H9 (cell line): ENCODE results near the gene BCORL1. TPM values are rescaled to one million over a fixed set of nuclear protein-coding genes. Genes with fewer than 3 reads are reported as not detected.

Source experiments
- DNase-seq: peaks from one replicate; pipeline ENCODE4 v3.0.0-alpha.2; 2017
- H2AFZ ChIP-seq: one replicate; pipeline ENCODE4 v1.6.1; 2013; ENCODE audit warnings: mild to moderate bottlenecking, low read length, control low read depth, moderate library complexity
- H2AK5ac ChIP-seq: 2 replicates; pipeline ENCODE4 v1.6.1; 2013; ENCODE audit warnings: low read length, control low read depth, mixed read lengths; ENCODE audit not compliant: insufficient read length
- H2BK120ac ChIP-seq: one replicate; pipeline ENCODE4 v1.6.1; 2013; ENCODE audit warnings: low read depth, mild to moderate bottlenecking, low read length, control low read depth, inconsistent platforms; ENCODE audit not compliant: poor library complexity, severe bottlenecking
- H2BK12ac ChIP-seq: 2 replicates; pipeline ENCODE4 v1.6.1; 2013; ENCODE audit warnings: low read length, control low read depth, mixed read lengths, low read depth; ENCODE audit not compliant: insufficient read length
- H2BK15ac ChIP-seq: 2 replicates; pipeline ENCODE4 v1.6.1; 2013; ENCODE audit warnings: low read depth, low read length, control low read depth
- H2BK20ac ChIP-seq: one replicate; pipeline ENCODE4 v1.6.1; 2013; ENCODE audit warnings: low read depth, mild to moderate bottlenecking, low read length, control low read depth, inconsistent platforms; ENCODE audit not compliant: poor library complexity, severe bottlenecking
- H2BK5ac ChIP-seq: 2 replicates; pipeline ENCODE4 v1.6.1; 2013; ENCODE audit warnings: low read length, control low read depth, mixed read lengths; ENCODE audit not compliant: insufficient read length
- H3K14ac ChIP-seq: 2 replicates; pipeline ENCODE4 v1.6.1; 2013; ENCODE audit warnings: low read length, control low read depth; ENCODE audit not compliant: insufficient read depth
- H3K18ac ChIP-seq: 2 replicates; pipeline ENCODE4 v1.6.1; 2013; ENCODE audit warnings: low read depth, mild to moderate bottlenecking, mixed read lengths, low read length, control low read depth; ENCODE audit not compliant: insufficient read length
- H3K23ac ChIP-seq: 2 replicates; pipeline ENCODE4 v1.6.1; 2013; ENCODE audit warnings: low read length, control low read depth, mixed read lengths, low read depth; ENCODE audit not compliant: insufficient read length
- H3K23me2 ChIP-seq: 2 replicates; pipeline ENCODE4 v1.6.1; 2013; ENCODE audit warnings: low read depth, mild to moderate bottlenecking, mixed read lengths, low read length, control low read depth; ENCODE audit not compliant: insufficient read length, poor library complexity, severe bottlenecking
- H3K27ac ChIP-seq: 2 replicates; pipeline ENCODE4 v1.5.1; 2013; ENCODE audit warnings: low read length, control low read depth, mixed read lengths, low read depth; ENCODE audit not compliant: insufficient read length
- H3K27me3 ChIP-seq: 2 replicates; pipeline ENCODE4 v1.6.1; 2013; ENCODE audit warnings: low read length, control low read depth, inconsistent platforms; ENCODE audit not compliant: insufficient read depth
- H3K4ac ChIP-seq: 2 replicates; pipeline ENCODE4 v1.6.1; 2013; ENCODE audit warnings: low read depth, mild to moderate bottlenecking, control low read depth, inconsistent platforms, low read length, moderate library complexity
- H3K4me1 ChIP-seq: 2 replicates; pipeline ENCODE4 v1.6.1; 2013; ENCODE audit warnings: low read length, control low read depth, inconsistent platforms; ENCODE audit not compliant: insufficient read depth
- H3K4me2 ChIP-seq: 2 replicates; pipeline ENCODE4 v1.6.1; 2013; ENCODE audit warnings: low read length, control low read depth, mixed read lengths; ENCODE audit not compliant: insufficient read length, insufficient read depth
- H3K56ac ChIP-seq: 2 replicates; pipeline ENCODE4 v1.6.1; 2013; ENCODE audit warnings: low read depth, mild to moderate bottlenecking, mixed read lengths, low read length, control low read depth; ENCODE audit not compliant: insufficient read length
- H3K79me1 ChIP-seq: 2 replicates; pipeline ENCODE4 v1.6.1; 2013; ENCODE audit warnings: low read depth, mild to moderate bottlenecking, moderate library complexity, low read length, control low read depth, inconsistent platforms; ENCODE audit not compliant: insufficient read depth, poor library complexity, severe bottlenecking
- H3K79me2 ChIP-seq: 2 replicates; pipeline ENCODE4 v1.6.1; 2013; ENCODE audit warnings: low read length, control low read depth, inconsistent platforms; ENCODE audit not compliant: insufficient read depth
- H3K9ac ChIP-seq: 2 replicates; pipeline ENCODE4 v1.6.1; 2013; ENCODE audit warnings: low read length, control low read depth, mixed read lengths; ENCODE audit not compliant: insufficient read length; ENCODE audit errors: extremely low read depth
- H3K9me3 ChIP-seq: one replicate; pipeline ENCODE4 v1.6.1; 2013; ENCODE audit warnings: low read depth, low read length, inconsistent platforms; ENCODE audit not compliant: control insufficient read depth
- H3T11ph ChIP-seq: one replicate; pipeline ENCODE4 v1.6.1; 2013; ENCODE audit warnings: mild to moderate bottlenecking, low read length, control low read depth, inconsistent platforms
- H4K20me1 ChIP-seq: one replicate; pipeline ENCODE4 v1.6.1; 2013; ENCODE audit not compliant: control insufficient read depth, insufficient read length, insufficient read depth
- H4K5ac ChIP-seq: 2 replicates; pipeline ENCODE4 v1.6.1; 2013; ENCODE audit warnings: low read depth, mild to moderate bottlenecking, mixed read lengths, low read length, control low read depth; ENCODE audit not compliant: insufficient read length
- H4K8ac ChIP-seq: replicated peaks from 2 replicates; pipeline ENCODE4 v1.6.1; 2013; ENCODE audit warnings: low read length, control low read depth, mixed read lengths, low read depth; ENCODE audit not compliant: insufficient read length
- H4K91ac ChIP-seq: 2 replicates; pipeline ENCODE4 v1.6.1; 2013; ENCODE audit warnings: low read depth, mild to moderate bottlenecking, moderate library complexity, mixed read lengths, low read length, control low read depth; ENCODE audit not compliant: insufficient read length
- H3K27ac Mint-ChIP-seq, 3 experiments: 2 replicates in 2 of 3; 3 replicates in 1 of 3; pipeline ENCODE4 v1.8.0; 2020 to 2021; ENCODE audit warnings: mixed read lengths in 3 of 3, mild to moderate bottlenecking in 1 of 3, moderate library complexity in 1 of 3
- H3K27me3 Mint-ChIP-seq: 2 replicates; pipeline ENCODE4 v1.8.0; 2021; ENCODE audit warnings: low read depth, mild to moderate bottlenecking, moderate library complexity, mixed read lengths
- H3K36me3 Mint-ChIP-seq, 3 experiments: 2 replicates in 2 of 3; 3 replicates in 1 of 3; pipeline ENCODE4 v1.8.0; 2020 to 2021; ENCODE audit warnings: low read depth in 3 of 3, mixed read lengths in 3 of 3; ENCODE audit not compliant: insufficient read depth in 1 of 3
- H3K4me1 Mint-ChIP-seq, 2 experiments: 2 replicates each; pipeline ENCODE4 v1.8.0; 2020; ENCODE audit warnings: mixed read lengths in 2 of 2
- H3K4me3 Mint-ChIP-seq, 2 experiments: 2 replicates in 1 of 2; 3 replicates in 1 of 2; pipeline ENCODE4 v1.8.0; 2020 to 2021; ENCODE audit warnings: mild to moderate bottlenecking in 2 of 2, mixed read lengths in 2 of 2, moderate library complexity in 1 of 2
- H3K9me3 Mint-ChIP-seq, 2 experiments: 2 replicates in 1 of 2; 3 replicates in 1 of 2; pipeline ENCODE4 v1.8.0; 2020; ENCODE audit warnings: mild to moderate bottlenecking in 2 of 2, mixed read lengths in 2 of 2, moderate library complexity in 1 of 2
- WGBS: extraction: QIAGEN DNeasy Blood & Tissue Kit; methylation state at CpG from one replicate; pipeline ENCODE4 v1.1.7; 2013; ENCODE audit warnings: missing lambda C conversion rate, low lambda C conversion rate, mixed read lengths; ENCODE audit not compliant: insufficient read length; ENCODE audit errors: extremely low coverage; 5-methylcytosine and 5-hydroxymethylcytosine counted together
- total RNA-seq: library from RNA; stranded (reverse); gene quantifications from 2 replicates; pipeline ENCODE4 v1.2.1, GENCODE V29; 2021
- TF ChIP-seq, protein P1 (sequence below): fragments of 200-600 bp; sonication (generic); conservative IDR thresholded peaks from 3 replicates; pipeline ENCODE4 v1.8.0; 2021; ENCODE audit warnings: antibody characterized with exemption, mild to moderate bottlenecking

The BCORL1 gene
- total RNA-seq, 1 experiment from 2014 or later: 6.1 TPM

DNA sequence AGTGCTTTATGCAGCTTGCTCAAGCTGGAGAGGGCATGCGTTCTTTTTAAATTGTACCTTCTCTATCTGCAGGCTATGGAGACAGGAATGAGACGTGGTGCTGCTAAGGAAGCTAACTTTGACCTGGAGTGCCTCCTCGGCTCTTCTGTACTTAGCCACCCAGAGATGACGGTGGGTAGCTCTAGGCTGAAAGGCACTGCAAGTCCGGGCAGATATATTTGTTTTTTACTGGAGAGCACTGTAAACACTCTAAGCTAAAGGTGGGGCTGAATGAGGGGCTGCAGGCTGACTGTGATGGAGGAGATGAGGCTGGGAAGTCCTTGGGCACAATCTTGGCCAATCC, 115.7 kb downstream of the BCORL1 start:
- peaks cover 0 to 77% of the 10 kb centered on the region in 2 experiments; a peak in 4 of 5 replicates for H3K9me3 Mint-ChIP-seq
- Histone ChIP-seq H3K56ac (no peak overlapping the region), H4K8ac (no peak overlapping the region), H4K91ac (no peak overlapping the region), H2BK12ac (no peak overlapping the region), H3T11ph (no peak overlapping the region), H3K23ac (no peak overlapping the region), H3K27me3 (no peaks in the 10 kb centered on the region), H3K9me3 (peaks cover 11% of the 10 kb centered on the region), H2BK20ac (no peak overlapping the region), H2BK15ac (no peak overlapping the region), H3K9ac (no peak overlapping the region), H2AK5ac (no peak overlapping the region), H3K4me1 (no peaks in the 10 kb centered on the region), H4K5ac (no peak overlapping the region), H3K14ac (no peak overlapping the region), H4K20me1 (no peaks in the 10 kb centered on the region), H3K79me1 (no peaks in the 10 kb centered on the region), H2BK120ac (no peak overlapping the region), H3K27ac (no peak overlapping the region), H3K4me2 (no peak overlapping the region), H2AFZ (no peak overlapping the region), H3K23me2 (no peaks in the 10 kb centered on the region), H2BK5ac (no peak overlapping the region), H3K4ac (no peak overlapping the region), H3K18ac (no peak overlapping the region), H3K79me2 (no peaks in the 10 kb centered on the region)
- H3K27ac Mint-ChIP-seq: no peak overlapping the region
- H3K4me1 Mint-ChIP-seq: peaks cover 5 to 6% of the 10 kb centered on the region in 2 experiments
- WGBS: no CpG with 5 or more reads among the region's 5 CpGs
- DNase-seq: no peak
- no peaks in the 10 kb centered on the region; the same call in none of the 2 replicates for H3K27me3 Mint-ChIP-seq
- H3K36me3 Mint-ChIP-seq: no peaks in the 10 kb centered on the region; a peak in 1 of 7 replicates
- TF ChIP-seq, protein P1, sequence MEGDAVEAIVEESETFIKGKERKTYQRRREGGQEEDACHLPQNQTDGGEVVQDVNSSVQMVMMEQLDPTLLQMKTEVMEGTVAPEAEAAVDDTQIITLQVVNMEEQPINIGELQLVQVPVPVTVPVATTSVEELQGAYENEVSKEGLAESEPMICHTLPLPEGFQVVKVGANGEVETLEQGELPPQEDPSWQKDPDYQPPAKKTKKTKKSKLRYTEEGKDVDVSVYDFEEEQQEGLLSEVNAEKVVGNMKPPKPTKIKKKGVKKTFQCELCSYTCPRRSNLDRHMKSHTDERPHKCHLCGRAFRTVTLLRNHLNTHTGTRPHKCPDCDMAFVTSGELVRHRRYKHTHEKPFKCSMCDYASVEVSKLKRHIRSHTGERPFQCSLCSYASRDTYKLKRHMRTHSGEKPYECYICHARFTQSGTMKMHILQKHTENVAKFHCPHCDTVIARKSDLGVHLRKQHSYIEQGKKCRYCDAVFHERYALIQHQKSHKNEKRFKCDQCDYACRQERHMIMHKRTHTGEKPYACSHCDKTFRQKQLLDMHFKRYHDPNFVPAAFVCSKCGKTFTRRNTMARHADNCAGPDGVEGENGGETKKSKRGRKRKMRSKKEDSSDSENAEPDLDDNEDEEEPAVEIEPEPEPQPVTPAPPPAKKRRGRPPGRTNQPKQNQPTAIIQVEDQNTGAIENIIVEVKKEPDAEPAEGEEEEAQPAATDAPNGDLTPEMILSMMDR: no peak
- no peak overlapping the region for H3K4me3 Mint-ChIP-seq
